Activated CD4-positive, alpha-beta T cell treated with anti-CD3 and anti-CD28 coated beads, Interleukin-2, amount 50 U/mL, for 4 hours (primary cell): ENCODE measurements around the gene WFDC5.
"Not testable (repeated sequence)": the region's sequence is repeated elsewhere in the genome, so short reads cannot be mapped to it uniquely, and the experiment has no call there.

Source experiments
- DNase-seq, 2 experiments: peaks; one replicate each; pipeline ENCODE4 v3.0.0-alpha.2; 2020

WFDC5 gene

GRCh38 chr20:45114465-45115385, at the start of gene WFDC5:
WFDC5 (minus strand) TSS chr20:45115174; CDS start chr20:45115083, 91 bp downstream.
- DNase-seq, result no peak

GRCh38 chr20:45163083-45163803, 48.3 kb upstream of the WFDC5 start:
- DNase-seq, result no peak

- no peak for DNase-seq
These were observed 43.0 kb upstream of the WFDC5 start for GRCh38 chr20:45157962-45158361.

GRCh38 chr20:45156713-45157112, 41.7 kb upstream of the WFDC5 start:
- DNase-seq, result no peak

- not testable (repeated sequence) for DNase-seq
These were observed 39.8 kb upstream of the WFDC5 start for GRCh38 chr20:45154794-45155193.

- no peak for DNase-seq
These were observed 39.2 kb upstream of the WFDC5 start for GRCh38 chr20:45154183-45154582.

GRCh38 chr20:45153752-45154151, 38.8 kb upstream of the WFDC5 start:
- DNase-seq, result no peak

- no peak for DNase-seq
These were observed 38.2 kb upstream of the WFDC5 start for GRCh38 chr20:45153147-45153546.

- DNase-seq, result no peak
These were observed 37.4 kb upstream of the WFDC5 start for GRCh38 chr20:45152405-45152804.

GRCh38 chr20:45149062-45149461, 34.1 kb upstream of the WFDC5 start:
- no peak for DNase-seq

- no peak for DNase-seq
These were observed 25.9 kb upstream of the WFDC5 start for GRCh38 chr20:45140836-45141235.

GRCh38 chr20:45139733-45140375, 24.9 kb upstream of the WFDC5 start:
- DNase-seq, result not testable (repeated sequence)

- peak; percentile 23 to 24 for DNase-seq
These were observed 23.8 kb upstream of the WFDC5 start for GRCh38 chr20:45138561-45139300.

- DNase-seq, result no peak
These were observed 21.9 kb upstream of the WFDC5 start for GRCh38 chr20:45136911-45137310.

GRCh38 chr20:45128099-45128498, 13.1 kb upstream of the WFDC5 start:
- no peak for DNase-seq

GRCh38 chr20:45124365-45124764, 9.4 kb upstream of the WFDC5 start, which contains the start of gene WFDC12:
WFDC12 (minus strand) TSS chr20:45124465; CDS start chr20:45124447, 18 bp downstream.
- DNase-seq, result no peak

GRCh38 chr20:45121388-45121787, 6.4 kb upstream of the WFDC5 start:
- no peak for DNase-seq

- DNase-seq, result no peak
These were observed 4.7 kb upstream of the WFDC5 start for GRCh38 chr20:45119556-45120266.

GRCh38 chr20:45118028-45118427, 3.1 kb upstream of the WFDC5 start:
- no peak for DNase-seq

GRCh38 chr20:45117581-45117980, 2.6 kb upstream of the WFDC5 start:
- no peak for DNase-seq

- DNase-seq, result no peak
These were observed 855 bp upstream of the WFDC5 start for GRCh38 chr20:45115829-45116228.

GRCh38 chr20:45115386-45115774, 406 bp upstream of the WFDC5 start:
- no peak for DNase-seq
